ENCODE results near the gene TCEA2.
A peak's percentile ranks its signal among the peaks of the same experiment; 100 is the strongest.

Gene TCEA2

DNA sequence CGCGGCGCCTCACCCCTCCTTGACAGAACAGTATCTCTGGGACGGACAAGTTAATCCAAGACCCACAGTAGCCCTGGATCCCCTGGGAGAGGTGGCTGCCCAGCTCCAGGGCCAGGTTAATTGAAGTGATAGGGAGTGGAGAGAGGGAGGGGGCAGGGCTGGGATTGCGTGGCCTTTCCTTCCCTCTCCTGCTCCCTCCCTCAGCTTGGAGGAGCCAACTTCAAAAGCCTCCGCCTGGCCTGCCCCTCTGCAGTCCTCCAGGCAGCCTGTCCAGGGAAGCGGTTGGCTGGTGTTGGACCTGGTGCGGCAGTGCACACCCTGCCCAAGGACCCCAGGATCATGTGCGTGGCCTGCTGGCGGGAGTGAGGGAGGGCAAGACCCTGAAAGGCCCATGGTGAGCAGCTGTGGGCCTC lies 27.1 kb upstream of the TCEA2 start, which contains the start of gene C20orf204:
Gene C20orf204, plus strand, starts transcription at position 250 of the 413 bp plus-strand sequence. Its CDS starts 142 bp downstream, at position 392.
- TF ChIP-seq, protein P1, sequence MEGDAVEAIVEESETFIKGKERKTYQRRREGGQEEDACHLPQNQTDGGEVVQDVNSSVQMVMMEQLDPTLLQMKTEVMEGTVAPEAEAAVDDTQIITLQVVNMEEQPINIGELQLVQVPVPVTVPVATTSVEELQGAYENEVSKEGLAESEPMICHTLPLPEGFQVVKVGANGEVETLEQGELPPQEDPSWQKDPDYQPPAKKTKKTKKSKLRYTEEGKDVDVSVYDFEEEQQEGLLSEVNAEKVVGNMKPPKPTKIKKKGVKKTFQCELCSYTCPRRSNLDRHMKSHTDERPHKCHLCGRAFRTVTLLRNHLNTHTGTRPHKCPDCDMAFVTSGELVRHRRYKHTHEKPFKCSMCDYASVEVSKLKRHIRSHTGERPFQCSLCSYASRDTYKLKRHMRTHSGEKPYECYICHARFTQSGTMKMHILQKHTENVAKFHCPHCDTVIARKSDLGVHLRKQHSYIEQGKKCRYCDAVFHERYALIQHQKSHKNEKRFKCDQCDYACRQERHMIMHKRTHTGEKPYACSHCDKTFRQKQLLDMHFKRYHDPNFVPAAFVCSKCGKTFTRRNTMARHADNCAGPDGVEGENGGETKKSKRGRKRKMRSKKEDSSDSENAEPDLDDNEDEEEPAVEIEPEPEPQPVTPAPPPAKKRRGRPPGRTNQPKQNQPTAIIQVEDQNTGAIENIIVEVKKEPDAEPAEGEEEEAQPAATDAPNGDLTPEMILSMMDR (IDR thresholded peaks at IDR 0.05; ENCODE audit: borderline replicate concordance, control extremely low read depth, extremely low read depth, insufficient read depth, missing control alignments), result no peak
- DNase-seq (ENCODE audit: low spot score), result no peak
- in situ Hi-C loops (cut with MboI; ENCODE audit: low sequenced_read_pairs, unreplicated experiment), result no loop called here

DNA sequence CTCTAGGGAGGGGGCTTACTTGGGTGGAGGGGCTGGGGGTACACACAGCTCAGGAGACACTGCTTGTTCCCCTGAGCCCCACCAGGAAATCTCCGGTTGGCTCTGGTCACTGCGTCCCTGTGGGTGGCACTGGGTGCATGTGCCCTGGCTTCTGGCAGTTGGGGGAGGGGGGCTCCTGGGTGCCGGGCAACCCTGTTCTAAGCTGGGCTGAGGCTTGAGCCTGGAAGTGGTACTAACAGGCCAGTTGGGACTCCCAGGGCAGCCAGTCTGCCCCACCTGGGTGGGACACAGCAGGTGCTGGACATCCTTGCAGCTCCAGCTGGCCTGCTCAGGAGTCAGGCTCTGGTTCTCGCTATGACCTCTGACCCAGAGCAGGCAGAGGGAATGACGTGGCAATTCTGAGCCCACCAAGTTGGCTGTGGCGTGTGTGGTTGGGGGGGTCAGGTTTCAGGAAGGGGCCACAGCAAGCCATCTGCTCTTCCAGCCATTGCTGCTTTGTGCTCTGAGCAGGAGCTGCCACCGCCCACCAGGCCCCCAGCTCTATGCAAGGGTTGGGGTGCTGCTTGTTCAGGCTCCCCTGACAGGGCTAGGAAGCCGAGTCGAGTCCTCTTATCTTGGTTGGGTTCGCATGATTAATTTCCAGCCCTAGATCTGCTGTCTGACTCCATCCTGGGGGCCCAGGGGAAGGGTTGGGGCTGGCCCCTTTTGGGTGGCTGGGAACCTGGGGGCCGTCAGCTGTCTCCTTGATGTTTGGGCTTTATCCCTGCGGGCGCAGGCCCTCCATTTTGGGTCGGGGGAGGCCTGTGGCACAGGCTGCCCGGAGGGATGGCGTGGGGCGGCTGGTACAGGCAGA lies 26.4 kb upstream of the TCEA2 start:
- in situ Hi-C loops (cut with MboI; ENCODE audit: low sequenced_read_pairs, unreplicated experiment), result no loop called here

DNA sequence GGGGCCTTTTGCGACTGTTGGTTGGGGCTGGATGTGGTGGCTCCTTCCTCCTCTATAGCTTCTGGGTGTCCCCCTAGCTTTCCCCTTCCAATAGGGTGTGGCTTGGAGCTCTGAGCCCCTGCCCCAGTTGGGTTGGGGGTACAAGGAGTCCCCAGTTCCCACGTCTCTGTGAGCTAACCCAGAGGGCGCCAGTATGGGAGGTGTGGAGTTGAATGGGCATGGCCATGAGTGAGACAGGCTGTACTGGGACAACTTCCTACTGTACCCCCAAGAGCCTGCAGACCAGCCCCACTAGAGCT lies 25.9 kb upstream of the TCEA2 start:
- no peak for DNase-seq (ENCODE audit: low spot score)
- TF ChIP-seq, protein P1 (IDR thresholded peaks at IDR 0.05; ENCODE audit: borderline replicate concordance, control extremely low read depth, extremely low read depth, insufficient read depth, missing control alignments), result no peak
- in situ Hi-C loops (cut with MboI; ENCODE audit: low sequenced_read_pairs, unreplicated experiment), result no loop called here

More for the DNA sequence above, 26.4 kb upstream of the TCEA2 start:
- peak; percentile 77 for DNase-seq (ENCODE audit: low spot score)
- TF ChIP-seq, protein P1 (IDR thresholded peaks at IDR 0.05; ENCODE audit: borderline replicate concordance, control extremely low read depth, extremely low read depth, insufficient read depth, missing control alignments), result no peak

DNA sequence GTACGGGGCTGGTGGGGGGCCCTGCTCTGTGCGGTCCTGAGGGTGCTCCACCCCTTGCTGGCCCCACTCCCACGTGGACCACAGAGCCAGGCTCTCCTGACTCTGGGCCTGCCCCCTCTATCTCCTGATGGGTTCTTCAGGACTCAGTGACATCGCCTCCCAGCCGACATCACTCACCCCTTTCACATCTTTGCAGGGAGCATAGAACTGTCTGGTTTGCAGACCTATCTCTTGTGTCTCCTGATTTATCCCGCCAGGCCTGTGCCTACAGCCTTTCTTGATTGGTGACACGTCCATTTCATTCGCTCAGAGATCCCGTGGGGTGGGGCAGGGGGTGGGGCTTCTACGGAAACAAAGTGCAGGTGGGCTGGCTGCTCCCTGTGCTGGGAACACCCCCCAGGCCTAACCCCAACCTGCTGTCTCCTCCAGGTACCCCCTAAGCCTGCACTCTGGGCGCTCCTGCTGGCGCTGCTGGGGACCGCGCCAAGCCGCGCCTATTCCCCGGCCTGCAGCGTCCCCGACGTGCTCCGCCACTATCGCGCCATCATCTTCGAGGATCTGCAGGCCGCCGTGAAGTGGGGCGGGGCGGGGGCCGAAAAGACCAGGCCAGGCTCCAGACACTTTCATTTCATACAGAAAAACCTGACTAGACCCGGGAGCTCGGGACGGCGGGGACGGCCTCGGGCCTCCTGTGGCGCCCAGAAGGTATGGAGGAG lies 25.3 kb upstream of the TCEA2 start:
- DNase-seq (ENCODE audit: low spot score), result peak; percentile 84
- in situ Hi-C loops (cut with MboI; ENCODE audit: low sequenced_read_pairs, unreplicated experiment), result no loop called here

DNA sequence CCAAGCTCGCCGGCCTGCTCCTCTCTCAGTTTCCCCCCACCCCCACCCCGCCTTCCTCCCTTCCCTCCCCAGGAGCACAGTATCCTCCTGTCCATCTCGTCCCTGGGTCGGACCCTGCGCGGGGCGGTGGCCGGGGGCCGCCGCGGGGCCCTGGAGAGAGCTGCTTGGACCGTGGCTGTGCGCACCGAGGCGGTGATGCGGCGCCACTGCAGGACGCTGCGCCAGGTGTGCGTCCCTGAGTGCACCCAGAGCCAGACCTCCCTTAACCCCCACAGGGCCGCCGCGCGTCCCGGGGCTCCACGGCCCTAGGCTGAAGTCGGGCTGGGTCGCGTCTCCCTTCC lies 24.8 kb upstream of the TCEA2 start:
- TF ChIP-seq, protein P1 (IDR thresholded peaks at IDR 0.05; ENCODE audit: borderline replicate concordance, control extremely low read depth, extremely low read depth, insufficient read depth, missing control alignments), result peak; percentile 14
- DNase-seq (ENCODE audit: low spot score), result no peak
- in situ Hi-C loops (cut with MboI; ENCODE audit: low sequenced_read_pairs, unreplicated experiment), result no loop called here

More for the DNA sequence above, 25.3 kb upstream of the TCEA2 start:
- TF ChIP-seq, protein P1 (IDR thresholded peaks at IDR 0.05; ENCODE audit: borderline replicate concordance, control extremely low read depth, extremely low read depth, insufficient read depth, missing control alignments), result no peak

DNA sequence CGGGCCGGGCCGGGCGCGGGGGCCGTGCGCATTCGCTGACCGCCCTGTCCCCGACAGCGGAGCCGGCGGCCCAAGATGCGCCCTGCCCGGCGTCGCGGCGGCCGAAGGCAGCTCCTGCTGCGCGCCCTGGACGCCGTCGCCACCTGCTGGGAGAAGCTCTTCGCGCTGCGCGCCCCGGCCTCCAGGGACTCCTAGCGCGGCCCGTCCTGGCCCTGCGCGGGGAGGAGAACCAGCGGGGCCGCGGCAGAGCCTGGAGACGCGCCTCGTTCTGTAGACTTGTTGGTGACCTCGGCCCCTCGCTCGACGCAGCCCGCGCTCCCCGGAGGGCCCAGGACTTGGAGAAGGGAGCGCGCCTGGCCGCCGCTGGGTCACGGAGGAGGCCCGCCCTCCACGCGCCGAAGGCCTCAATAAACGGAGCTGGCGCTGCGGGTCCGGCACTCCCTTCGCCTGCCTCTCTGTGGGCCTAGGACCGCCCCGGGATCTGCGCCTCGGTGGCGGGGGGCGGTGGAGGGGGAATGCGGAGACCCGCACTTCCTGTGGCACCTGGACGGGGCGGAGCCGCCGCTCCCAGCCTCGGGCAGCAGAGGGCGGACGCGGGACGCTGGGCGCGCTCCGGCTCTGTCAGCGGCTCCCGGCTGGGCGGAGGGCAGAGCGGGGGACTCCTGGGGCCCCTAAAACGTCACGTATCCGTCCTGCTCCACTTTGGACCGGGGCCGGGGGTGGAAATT lies 24.3 kb upstream of the TCEA2 start:
- TF ChIP-seq, protein P1 (IDR thresholded peaks at IDR 0.05; ENCODE audit: borderline replicate concordance, control extremely low read depth, extremely low read depth, insufficient read depth, missing control alignments), result peak; percentile 88
- peak; percentile 88 for DNase-seq (ENCODE audit: low spot score)
- in situ Hi-C loops (cut with MboI; ENCODE audit: low sequenced_read_pairs, unreplicated experiment), result no loop called here

All from GM13976 (cell line).